LNCaP clone FGC (cell line): ENCODE results near the gene TNC.

Experiments used
- DNase-seq: peaks from one replicate; pipeline ENCODE4 v3.0.0-alpha.2; 2011; ENCODE audit warnings: low read depth
- H3K4me3 ChIP-seq: 2 replicates; pipeline ENCODE4 v1.5.1; 2011; ENCODE audit warnings: mild to moderate bottlenecking, low read depth, low read length, control low read depth
- CTCF ChIP-seq: IDR thresholded peaks from 2 replicates; pipeline ENCODE4 v1.5.1; 2012; ENCODE audit warnings: mild to moderate bottlenecking; ENCODE audit not compliant: control insufficient read depth, insufficient read depth; ENCODE audit errors: extremely low read depth

The TNC gene

GRCh38 chr9:114972510-114973136 is 145.3 kb downstream of the TNC start:
- TF ChIP-seq CTCF = no peak
- peak; percentile 87 for DNase-seq
- H3K4me3 ChIP-seq = no peak overlapping the region
